ENCODE results near the gene RNF214.

Gene RNF214

GRCh38 chr11:117282956-117283355 is 50.5 kb downstream of the RNF214 start:
- no peak for DNase-seq (ENCODE audit: low spot score)

GRCh38 chr11:117284053-117284452 is 51.6 kb downstream of the RNF214 start:
- DNase-seq (ENCODE audit: low spot score), result no peak

- no peak for DNase-seq (ENCODE audit: low spot score)
Measured at GRCh38 chr11:117286588-117286987, 54.1 kb downstream of the RNF214 start.

- DNase-seq (ENCODE audit: low spot score), result no peak
Measured at GRCh38 chr11:117287668-117288067, 55.2 kb downstream of the RNF214 start.

GRCh38 chr11:117289795-117290194 is 57.3 kb downstream of the RNF214 start:
- DNase-seq (ENCODE audit: low spot score), result no peak

- DNase-seq (ENCODE audit: low spot score), result no peak
Measured at GRCh38 chr11:117290809-117291396, 58.4 kb downstream of the RNF214 start, which contains the start of gene BACE1-AS. TSS of gene BACE1-AS (plus strand) at chr11:117291346.

GRCh38 chr11:117292616-117293015 is 60.1 kb downstream of the RNF214 start:
- DNase-seq (ENCODE audit: low spot score), result no peak

GRCh38 chr11:117295438-117296137 is 63.1 kb downstream of the RNF214 start:
- peak; percentile 95 for DNase-seq (ENCODE audit: low spot score)

- DNase-seq (ENCODE audit: low spot score), result no peak
Measured at GRCh38 chr11:117296881-117297280, 64.4 kb downstream of the RNF214 start.

GRCh38 chr11:117298195-117298594 is 65.7 kb downstream of the RNF214 start:
- DNase-seq (ENCODE audit: low spot score), result no peak

GRCh38 chr11:117299351-117300282 is 67.1 kb downstream of the RNF214 start:
- no peak for DNase-seq (ENCODE audit: low spot score)

GRCh38 chr11:117300283-117300663 is 67.8 kb downstream of the RNF214 start:
- DNase-seq (ENCODE audit: low spot score), result peak; percentile 54

- DNase-seq (ENCODE audit: low spot score), result no peak
Measured at GRCh38 chr11:117300773-117301172, 68.3 kb downstream of the RNF214 start.

- DNase-seq (ENCODE audit: low spot score), result no peak
Measured at GRCh38 chr11:117302228-117302627, 69.8 kb downstream of the RNF214 start.

- DNase-seq (ENCODE audit: low spot score), result no peak
Measured at GRCh38 chr11:117303101-117303500, 70.6 kb downstream of the RNF214 start.

GRCh38 chr11:117303646-117304315 is 71.3 kb downstream of the RNF214 start:
- no peak for DNase-seq (ENCODE audit: low spot score)

GRCh38 chr11:117305145-117305544 is 72.7 kb downstream of the RNF214 start:
- DNase-seq (ENCODE audit: low spot score), result no peak

- DNase-seq (ENCODE audit: low spot score), result no peak
Measured at GRCh38 chr11:117309310-117309709, 76.8 kb downstream of the RNF214 start.

- DNase-seq (ENCODE audit: low spot score), result no peak
Measured at GRCh38 chr11:117313091-117313490, 80.6 kb downstream of the RNF214 start.

GRCh38 chr11:117313828-117314768 is 81.6 kb downstream of the RNF214 start:
- no peak for DNase-seq (ENCODE audit: low spot score)

GRCh38 chr11:117314840-117315239 is 82.4 kb downstream of the RNF214 start:
- no peak for DNase-seq (ENCODE audit: low spot score)

Data from globus pallidus (tissue), 1 donor.